Motor neuron (in vitro differentiated cells): ENCODE data around the gene PHETA1. TPM values are rescaled to one million over a fixed set of nuclear protein-coding genes. Genes with fewer than 3 reads are reported as not detected.

Experiments used
- ATAC-seq, 8 experiments: fragments of 200-7000 bp; cut with Tn5 transposase; replicated peaks in 6 of 8; 2 replicates each; pipeline ENCODE4 v1.8.0; 2021; ENCODE audit warnings: mild to moderate bottlenecking in 8 of 8, moderate library complexity in 8 of 8
- H3K27ac ChIP-seq, 2 donors: fragments of 250-450 bp; sonication (Bioruptor Pico); 2 replicates each; pipeline ENCODE4 v1.9.0; 2021; ENCODE audit warnings: antibody characterized with exemption in 2 of 2, mild to moderate bottlenecking in 2 of 2, moderate library complexity in 1 of 2
- H3K4me1 ChIP-seq, 2 donors: fragments of 250-450 bp; sonication (Bioruptor Pico); replicated peaks in 1 of 2; 2 replicates each; pipeline ENCODE4 v1.6.1; 2021; ENCODE audit warnings: antibody characterized with exemption in 2 of 2, mild to moderate bottlenecking in 2 of 2, moderate library complexity in 1 of 2
- H3K4me3 ChIP-seq, 5 donors: fragments of 250-450 bp; sonication (Bioruptor Pico); 2 replicates each; pipeline ENCODE4 v1.9.0; 2021; ENCODE audit warnings: antibody characterized with exemption in 5 of 5, mild to moderate bottlenecking in 5 of 5, moderate library complexity in 4 of 5
- WGBS, 10 experiments: fragments of 450-650 bp; shearing (Covaris generic); methylation state at CpG; one replicate each; pipeline ENCODE4 v1.0.0; 2022; 5-methylcytosine and 5-hydroxymethylcytosine counted together
- in situ Hi-C, 9 experiments: fragments of 400-800 bp; cut with MboI; loops; one replicate each; pipeline ENCODE4 v1.15.0; 2021; ENCODE audit warnings: low sequenced_read_pairs in 9 of 9, low pct_unique_long_range_greater_than_20kb in 2 of 9; ENCODE audit not compliant: unreplicated experiment in 9 of 9
- total RNA-seq, 8 experiments: library from RNA; unstranded; fragments of 300-600 nt; gene quantifications; 2 replicates each; pipeline versions ENCODE4 v1.2.3 to v1.2.4, GENCODE V29; 2022

Gene PHETA1
- total RNA-seq, 8 experiments from 2014 or later, result 4.2 to 14.4 (median 6.4) TPM

DNA sequence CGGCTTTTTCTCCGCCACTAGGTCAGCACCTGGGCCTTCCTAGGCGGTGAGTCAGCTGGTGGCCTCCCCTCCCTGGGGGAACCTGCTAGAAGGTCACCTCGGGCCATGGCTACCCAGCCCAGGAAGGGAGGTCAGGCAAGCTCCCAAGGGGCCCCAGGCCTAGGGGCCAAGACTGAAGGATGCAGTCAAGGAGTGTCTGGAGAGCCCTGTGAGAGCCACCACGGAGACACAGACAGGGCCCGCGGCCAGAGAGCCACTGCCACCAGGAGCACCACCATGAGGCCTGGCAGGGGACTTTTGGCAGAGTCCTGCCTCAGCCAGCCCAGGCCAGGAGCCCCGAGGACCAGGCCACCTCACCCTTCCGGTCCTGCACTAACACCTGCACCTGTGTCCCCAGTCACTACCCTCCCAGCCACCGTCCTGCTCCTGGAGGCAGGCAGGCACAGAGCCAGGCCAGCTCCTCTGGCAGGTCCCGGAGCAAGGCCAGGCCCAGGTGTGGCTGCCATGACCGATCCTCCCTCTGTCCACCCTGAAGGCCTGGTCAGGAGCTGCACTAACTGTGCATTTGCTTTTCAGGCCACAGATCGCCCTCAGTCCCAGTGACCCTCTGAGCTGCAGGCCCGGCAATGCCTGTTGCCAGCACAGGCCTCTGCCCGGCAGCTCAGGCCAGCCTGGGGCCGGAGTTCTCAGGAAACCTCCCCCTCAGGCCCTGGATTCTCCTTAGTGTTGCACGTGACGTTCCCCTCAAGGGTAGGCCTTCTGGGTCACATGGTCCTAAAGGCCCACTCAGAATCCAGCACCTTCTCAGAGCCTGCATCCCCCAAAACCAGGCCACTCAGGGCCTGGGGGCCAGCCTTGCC lies 6.9 kb downstream of the PHETA1 start:
- in situ Hi-C loops, result no loop called here
- peak in 6 of 8 experiments; percentile 13 to 52 (median 30) for ATAC-seq
- H3K4me1 ChIP-seq, result peaks cover 3 to 11% of the 10 kb centered on the region in 2 donors
- WGBS, 10 experiments, result 83 to 91% methylated on average over 2 to 6 of the region's 18 CpGs; no CpG with 5 or more reads in 8 of the 10 experiments
- H3K27ac ChIP-seq, result peak overlapping the region in 1 of 2 donors; percentile 12
- no peak overlapping the region for H3K4me3 ChIP-seq

DNA sequence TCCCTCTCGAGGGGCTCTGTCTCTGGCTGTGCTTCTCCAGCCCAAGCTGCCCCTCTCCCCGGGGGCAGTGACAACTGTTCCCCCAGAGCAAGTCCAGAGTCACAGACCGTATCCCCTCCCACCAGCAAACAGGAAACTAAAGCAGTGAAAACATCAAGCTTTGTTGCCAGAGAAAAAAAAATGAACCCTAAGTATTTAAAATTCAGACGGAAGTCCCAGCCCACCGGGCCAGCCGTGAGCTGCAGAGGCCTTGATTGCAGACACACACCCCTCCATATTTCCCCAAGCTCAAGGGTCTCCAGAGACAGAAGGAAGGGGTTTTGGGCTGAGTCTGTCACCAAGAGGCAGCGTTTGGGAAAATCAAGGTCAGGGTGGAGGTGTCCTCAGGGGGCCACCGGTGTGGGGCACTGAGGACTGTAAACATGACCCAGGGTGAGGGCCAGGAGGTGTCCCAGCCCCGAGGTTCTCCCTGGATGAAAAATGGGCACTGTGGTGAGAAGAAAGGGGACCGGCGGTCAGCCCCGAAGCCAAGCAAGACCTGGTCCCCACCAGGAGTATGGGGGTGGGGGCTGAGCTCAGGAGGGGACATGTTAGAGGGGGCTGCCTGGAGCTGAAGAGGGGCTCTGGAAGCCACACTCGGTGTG lies 7.7 kb downstream of the PHETA1 start:
- peak in 2 of 8 experiments; percentile 4 to 17 for ATAC-seq
- Histone ChIP-seq H3K27ac (peak overlapping the region in 1 of 2 donors; percentile 12), H3K4me1 (peaks cover 3 to 11% of the 10 kb centered on the region in 2 donors), H3K4me3 (no peak overlapping the region)
- in situ Hi-C loops, result no loop called here
- WGBS, 10 experiments, result 33 to 100% (median 66%) methylated on average over 1 to 4 of the region's 13 CpGs; no CpG with 5 or more reads in 4 of the 10 experiments

DNA sequence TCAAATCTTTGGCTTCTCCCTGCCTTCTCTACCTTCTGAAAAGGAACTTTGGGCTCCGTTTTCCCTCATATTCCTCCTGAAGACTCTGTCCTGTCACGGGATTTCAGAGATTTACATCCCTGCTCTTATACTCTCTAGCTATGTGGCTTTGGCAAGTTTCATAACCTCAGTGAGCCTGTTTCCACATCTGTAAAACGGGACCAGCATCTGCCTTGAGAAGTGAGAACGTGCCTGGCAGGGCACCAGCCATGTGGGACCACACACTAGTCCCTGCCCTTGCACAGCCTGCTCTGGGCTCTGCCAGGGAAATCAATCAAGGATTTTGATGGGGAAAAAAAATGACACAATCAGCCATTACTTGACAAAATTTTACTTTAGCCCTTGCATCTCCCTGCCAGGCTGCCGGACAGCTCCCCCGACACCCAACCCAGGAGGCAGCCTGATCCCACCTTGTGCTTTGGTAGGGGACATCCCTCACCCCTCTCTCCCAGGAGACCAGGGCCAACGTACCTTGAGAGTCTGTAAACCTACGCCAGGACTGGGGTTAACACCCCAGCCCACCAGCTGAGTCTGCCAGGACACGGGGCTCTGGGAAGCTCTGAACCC lies 8.5 kb downstream of the PHETA1 start:
- no peak overlapping the region for H3K4me3 ChIP-seq
- peaks cover 3 to 11% of the 10 kb centered on the region in 2 donors for H3K4me1 ChIP-seq
- in situ Hi-C loops, result no loop called here
- H3K27ac ChIP-seq, result no peak overlapping the region
- ATAC-seq, result peak in 2 of 8 experiments; percentile 11 to 18
- 4 to 96% (median 82%) methylated on average over 1 to 5 of the region's 9 CpGs; no CpG with 5 or more reads in 2 of the 10 experiments for WGBS, 10 experiments

DNA sequence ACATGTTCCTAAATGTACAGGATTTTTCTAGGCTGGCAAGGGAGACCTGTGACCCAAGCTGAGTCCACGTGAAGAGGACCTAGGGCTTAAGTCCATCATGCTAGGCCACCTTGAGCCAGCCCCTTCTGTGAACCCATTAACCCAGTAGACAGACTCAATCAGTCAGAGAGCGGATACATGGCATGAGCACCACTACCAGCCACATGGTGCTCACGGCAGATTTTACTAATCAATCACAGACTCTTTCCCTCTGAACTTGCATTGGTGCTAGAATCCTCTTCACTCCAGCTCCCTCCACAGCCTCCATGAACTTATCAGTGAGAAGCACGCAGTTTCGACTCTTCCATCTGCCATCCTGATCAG lies 9.0 kb downstream of the PHETA1 start:
- ATAC-seq, result no peak
- Histone ChIP-seq H3K4me1 (peaks cover 3 to 11% of the 10 kb centered on the region in 2 donors), H3K27ac (no peak overlapping the region), H3K4me3 (no peak overlapping the region)
- 14 to 90% (median 71%) methylated on average over 1 to 4 of the region's 5 CpGs; no CpG with 5 or more reads in 2 of the 10 experiments for WGBS, 10 experiments
- in situ Hi-C loops, result no loop called here

DNA sequence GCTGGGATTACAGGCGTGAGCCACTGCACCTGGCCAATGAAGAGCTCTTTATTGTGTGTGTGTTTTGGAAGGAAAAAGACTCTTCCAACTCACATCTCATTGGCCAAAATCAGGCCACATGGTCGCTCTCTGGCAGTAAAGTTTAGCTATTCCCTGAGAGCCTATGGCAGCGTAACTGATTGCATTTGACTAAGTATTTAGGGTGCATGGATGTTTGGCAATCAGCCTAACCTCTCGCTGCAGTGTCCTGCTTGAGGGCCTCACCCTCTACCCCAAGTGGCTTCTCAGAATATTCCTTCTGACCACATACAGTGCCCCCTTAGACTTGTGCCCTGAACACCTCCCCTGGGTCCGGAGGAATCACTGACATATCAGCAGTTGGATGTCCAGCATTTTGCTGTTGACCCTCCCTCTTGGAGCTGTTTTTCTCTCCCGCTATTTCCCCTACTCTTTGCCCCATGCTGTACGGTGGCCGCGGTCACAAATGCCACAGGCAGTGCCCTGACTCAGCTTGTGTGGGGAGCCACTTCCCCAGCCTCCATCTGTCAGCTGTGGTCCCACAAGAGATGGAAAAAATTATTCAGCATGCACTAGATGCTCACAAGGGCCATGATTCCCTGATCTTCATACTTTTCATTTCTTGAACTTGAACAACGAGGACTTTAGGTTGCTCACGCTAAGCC lies 9.5 kb downstream of the PHETA1 start:
- ATAC-seq, result no peak
- 21 to 100% (median 90%) methylated on average over 1 to 8 of the region's 11 CpGs; no CpG with 5 or more reads in 4 of the 10 experiments for WGBS, 10 experiments
- peaks cover 3 to 11% of the 10 kb centered on the region in 2 donors for H3K4me1 ChIP-seq
- H3K27ac ChIP-seq, result no peak overlapping the region
- no peak overlapping the region for H3K4me3 ChIP-seq
- in situ Hi-C loops, result no loop called here

DNA sequence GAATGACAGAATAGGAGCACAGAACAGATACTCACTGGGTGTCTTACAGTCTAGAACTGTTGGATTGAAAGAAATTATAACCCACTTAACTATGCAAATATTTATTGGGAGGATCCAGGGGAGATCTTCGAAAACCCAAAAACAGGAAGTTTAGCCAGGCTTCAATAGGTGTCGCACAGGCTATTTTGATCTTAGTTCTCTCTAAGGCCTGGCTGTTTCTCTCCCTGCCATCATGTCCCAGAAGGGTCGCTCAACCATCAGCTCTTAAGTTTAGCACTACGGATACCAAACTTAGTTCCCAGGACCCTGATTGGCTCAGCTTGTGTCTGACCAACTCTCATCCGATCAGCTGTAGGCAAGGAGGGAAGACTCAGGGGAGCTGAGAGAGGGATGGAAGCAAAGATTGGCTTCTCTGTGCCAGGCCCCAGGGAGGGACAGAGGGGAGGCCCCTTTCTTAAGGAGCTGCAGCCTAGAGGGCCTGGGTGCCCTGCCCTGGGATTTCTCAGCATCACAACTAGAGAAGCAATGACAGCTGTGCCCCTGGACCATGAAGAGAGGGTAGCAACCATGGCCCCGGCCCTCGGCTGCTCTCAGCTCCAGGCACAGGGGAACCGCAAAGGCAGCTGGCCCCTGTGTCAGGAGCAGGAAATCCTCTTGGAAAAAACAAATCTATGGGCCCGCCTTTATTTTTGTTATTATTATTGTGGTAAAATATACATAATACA lies 13.5 kb downstream of the PHETA1 start:
- 63 to 97% (median 88%) methylated on average over 4 to 9 of the region's 9 CpGs; no CpG with 5 or more reads in 3 of the 10 experiments for WGBS, 10 experiments
- H3K4me3 ChIP-seq, result no peak overlapping the region
- no peak overlapping the region for H3K27ac ChIP-seq
- peaks cover 0 to 2% of the 10 kb centered on the region in 2 donors for H3K4me1 ChIP-seq
- no peak for ATAC-seq
- in situ Hi-C loops, result no loop called here

DNA sequence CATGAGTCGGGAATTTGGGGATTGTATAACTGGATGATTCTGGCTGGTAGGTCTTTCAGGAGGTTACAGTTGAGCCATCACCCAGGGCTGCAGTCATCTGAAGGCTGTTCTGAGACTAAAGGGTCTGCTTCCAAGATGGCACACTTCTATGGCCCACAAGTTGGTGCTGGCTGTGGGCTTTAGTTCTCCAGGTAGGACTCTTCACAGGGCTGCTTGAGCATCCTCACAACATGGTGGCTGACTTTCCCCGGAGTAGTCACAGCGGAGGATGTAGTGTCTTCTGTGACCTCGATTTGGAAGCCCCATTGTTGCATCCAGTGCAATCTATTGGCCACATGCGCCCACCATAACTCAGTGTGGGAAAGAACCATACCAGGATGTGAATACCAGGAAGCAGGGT lies 14.4 kb downstream of the PHETA1 start:
- in situ Hi-C loops, result no loop called here
- Histone ChIP-seq H3K4me1 (peaks cover 0 to 2% of the 10 kb centered on the region in 2 donors), H3K4me3 (no peak overlapping the region), H3K27ac (no peak overlapping the region)
- no peak for ATAC-seq
- WGBS, 10 experiments, result 0 to 100% (median 87%) methylated on average over 1 to 5 of the region's 5 CpGs; no CpG with 5 or more reads in 1 of the 10 experiments

DNA sequence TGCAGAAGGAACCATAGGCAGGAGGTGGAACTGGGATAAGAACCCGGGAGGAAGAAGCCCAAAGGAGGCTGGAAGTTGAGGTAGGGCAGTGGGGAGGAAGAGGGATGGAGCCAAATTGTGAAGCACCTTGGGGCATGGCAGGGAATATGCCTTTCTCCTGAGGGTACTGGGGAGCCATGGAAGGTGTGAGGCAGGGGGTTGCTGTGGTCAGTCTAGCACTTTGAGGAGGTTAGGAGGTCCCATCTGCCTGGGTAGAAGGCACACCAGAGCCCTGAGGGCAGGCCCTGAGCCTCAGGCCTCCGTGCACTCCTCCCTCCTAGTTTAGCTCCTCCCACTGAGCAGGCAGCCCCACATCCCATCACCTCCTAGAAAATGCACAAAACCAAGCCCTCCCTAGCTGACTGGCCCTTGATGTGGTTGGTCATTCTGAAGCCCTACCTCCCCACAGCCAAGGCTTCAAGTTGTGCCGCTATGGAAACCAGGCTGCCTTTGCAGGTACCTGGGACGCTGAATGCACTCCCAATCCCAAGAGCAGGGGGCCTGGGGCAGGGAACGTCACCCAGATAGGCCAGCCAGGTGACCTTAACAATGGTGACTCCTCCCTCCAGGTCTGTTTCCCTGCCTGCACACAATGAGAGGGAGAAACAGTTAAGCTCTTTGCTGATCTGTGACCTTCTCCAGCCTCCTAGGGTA lies 15.1 kb downstream of the PHETA1 start:
- Histone ChIP-seq H3K4me1 (peaks cover 0 to 2% of the 10 kb centered on the region in 2 donors), H3K4me3 (no peak overlapping the region), H3K27ac (no peak overlapping the region)
- in situ Hi-C loops, result no loop called here
- 33 to 100% (median 73%) methylated on average over 1 to 3 of the region's 5 CpGs; no CpG with 5 or more reads in 4 of the 10 experiments for WGBS, 10 experiments
- no peak for ATAC-seq

DNA sequence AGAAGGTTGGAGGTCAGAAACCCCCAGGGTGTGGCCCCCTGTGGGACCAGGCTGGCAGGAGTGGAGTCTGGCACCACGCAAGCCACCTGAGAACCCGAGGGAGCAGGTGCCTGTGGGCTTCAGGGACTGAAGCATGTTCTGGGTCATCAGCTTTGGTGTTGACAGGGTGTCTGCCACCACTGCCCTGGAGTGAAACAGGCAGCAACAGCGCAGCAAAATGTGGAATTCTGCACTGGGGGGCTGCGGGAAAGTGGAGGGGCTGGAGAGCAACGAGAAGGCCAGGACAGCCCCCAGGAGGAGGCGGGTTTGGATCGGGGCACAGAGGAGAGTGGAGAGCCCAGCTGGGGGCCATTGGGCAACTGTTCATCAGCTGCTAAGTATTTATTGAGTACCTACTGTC lies 15.9 kb downstream of the PHETA1 start:
- in situ Hi-C loops, result no loop called here

DNA sequence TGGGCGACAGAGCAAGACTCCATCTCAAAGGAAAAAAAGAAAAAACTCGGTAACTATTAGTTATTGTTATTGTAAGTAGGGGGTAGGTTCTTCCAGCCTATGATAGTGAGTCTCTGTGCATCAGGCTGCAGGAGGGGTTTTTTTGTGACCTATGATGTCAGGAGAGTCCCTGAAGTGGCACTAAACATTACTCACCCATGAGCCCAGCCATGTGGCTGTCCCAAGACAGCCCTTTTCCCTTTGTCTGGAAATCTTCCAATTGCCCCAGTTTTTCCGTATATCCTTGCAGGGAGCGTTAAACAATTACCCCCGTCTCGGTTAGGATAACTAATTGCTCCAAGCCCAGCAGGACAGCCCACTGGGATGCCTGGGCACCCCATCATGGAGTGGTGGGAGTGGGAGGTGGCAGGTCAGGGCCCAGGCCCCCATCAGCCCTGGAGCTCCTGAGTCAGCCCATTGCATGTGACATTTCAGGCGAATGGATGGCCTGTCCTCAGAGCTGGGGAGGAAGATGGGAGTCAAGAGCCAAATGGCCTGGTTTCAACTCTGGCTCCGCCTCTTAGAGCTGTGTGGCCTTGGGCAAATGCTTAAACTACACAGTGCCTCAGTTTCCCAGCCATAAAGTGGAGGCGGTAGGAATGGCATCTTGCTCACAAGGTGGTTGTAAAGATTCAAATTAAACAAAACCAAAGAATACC lies 16.4 kb downstream of the PHETA1 start:
- Histone ChIP-seq H3K4me1 (peaks cover 0 to 2% of the 10 kb centered on the region in 2 donors), H3K4me3 (no peak overlapping the region), H3K27ac (no peak overlapping the region)
- WGBS, 10 experiments, result 20 to 100% (median 66%) methylated on average over 1 to 7 of the region's 9 CpGs; no CpG with 5 or more reads in 2 of the 10 experiments
- no peak for ATAC-seq
- in situ Hi-C loops, result no loop called here

More for the DNA sequence above, 15.9 kb downstream of the PHETA1 start:
- H3K4me3 ChIP-seq, result no peak overlapping the region
- 60 to 100% (median 88%) methylated on average over 1 to 2 of the region's 7 CpGs; no CpG with 5 or more reads in 6 of the 10 experiments for WGBS, 10 experiments
- H3K27ac ChIP-seq, result no peak overlapping the region
- ATAC-seq, result no peak
- peaks cover 0 to 2% of the 10 kb centered on the region in 2 donors for H3K4me1 ChIP-seq

DNA sequence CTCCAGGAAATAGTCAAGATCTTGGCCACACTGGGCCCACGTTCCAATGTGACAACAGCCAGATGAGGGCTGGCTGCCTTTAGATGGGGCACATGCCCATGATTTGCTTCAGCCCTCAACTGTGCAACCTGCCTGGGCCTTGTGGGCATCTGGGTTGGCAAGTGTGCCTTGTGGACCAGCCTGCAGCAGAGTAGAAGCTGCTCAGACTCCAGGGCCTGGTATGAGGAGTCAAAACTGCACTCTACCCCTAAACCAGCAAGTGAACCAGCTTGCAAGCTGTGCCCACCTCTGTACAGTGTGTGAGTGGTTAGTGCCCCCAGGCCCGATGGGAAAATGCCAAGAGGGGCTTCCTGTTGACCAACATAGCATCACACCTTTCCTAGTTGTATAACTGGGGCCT lies 17.9 kb downstream of the PHETA1 start:
- Histone ChIP-seq H3K4me3 (no peak overlapping the region), H3K27ac (no peak overlapping the region), H3K4me1 (peaks cover 0 to 2% of the 10 kb centered on the region in 2 donors)
- 80% methylated on average over 1 of the region's 2 CpGs; no CpG with 5 or more reads in 9 of the 10 experiments for WGBS, 10 experiments
- in situ Hi-C loops, result no loop called here
- no peak for ATAC-seq
